ENCODE data around the gene SELE. TPM values are rescaled to one million over a fixed set of nuclear protein-coding genes. Genes with fewer than 3 reads are reported as not detected.

SELE gene, protein sequence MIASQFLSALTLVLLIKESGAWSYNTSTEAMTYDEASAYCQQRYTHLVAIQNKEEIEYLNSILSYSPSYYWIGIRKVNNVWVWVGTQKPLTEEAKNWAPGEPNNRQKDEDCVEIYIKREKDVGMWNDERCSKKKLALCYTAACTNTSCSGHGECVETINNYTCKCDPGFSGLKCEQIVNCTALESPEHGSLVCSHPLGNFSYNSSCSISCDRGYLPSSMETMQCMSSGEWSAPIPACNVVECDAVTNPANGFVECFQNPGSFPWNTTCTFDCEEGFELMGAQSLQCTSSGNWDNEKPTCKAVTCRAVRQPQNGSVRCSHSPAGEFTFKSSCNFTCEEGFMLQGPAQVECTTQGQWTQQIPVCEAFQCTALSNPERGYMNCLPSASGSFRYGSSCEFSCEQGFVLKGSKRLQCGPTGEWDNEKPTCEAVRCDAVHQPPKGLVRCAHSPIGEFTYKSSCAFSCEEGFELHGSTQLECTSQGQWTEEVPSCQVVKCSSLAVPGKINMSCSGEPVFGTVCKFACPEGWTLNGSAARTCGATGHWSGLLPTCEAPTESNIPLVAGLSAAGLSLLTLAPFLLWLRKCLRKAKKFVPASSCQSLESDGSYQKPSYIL
- 27.3 TPM for polyA plus RNA-seq (2013, experiment 1 of 2)
- 15.9 TPM for polyA plus RNA-seq (2013, experiment 2 of 2)

- 92% methylated on average over 3 to 4 of the region's 7 CpGs for WGBS, 2 experiments (ENCODE audit: insufficient coverage in 2 of 2)
- no peaks in the 10 kb centered on the region for H3K9me3 ChIP-seq (ENCODE audit: control insufficient read depth, low read length)
Measured at GRCh38 chr1:169733924-169734323, at the start of gene SELE. TSS of gene SELE (minus strand) at chr1:169734079. CDS start at chr1:169733612, 467 bp downstream.

DNA sequence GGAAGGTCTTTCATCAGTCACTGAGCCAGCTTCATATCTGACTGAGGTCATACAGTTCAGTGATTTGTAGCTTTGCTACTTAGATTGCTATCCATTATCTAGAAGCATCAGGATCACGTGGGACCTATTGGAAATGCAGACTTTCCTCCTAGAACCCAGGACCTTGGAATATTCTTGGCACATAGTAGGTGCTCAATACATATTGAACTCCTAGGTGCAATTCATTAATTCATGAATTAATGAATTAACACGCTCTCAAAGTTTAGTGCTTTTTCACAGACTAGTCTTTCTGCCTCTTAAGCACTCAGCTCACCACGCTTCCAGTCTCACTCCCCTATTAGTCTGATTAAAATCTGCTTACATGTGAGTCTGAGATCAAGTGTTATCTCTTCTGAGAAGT, 48.7 kb upstream of the SELE start:
- H3K27ac ChIP-seq (ENCODE audit: low read depth, low read length, severe bottlenecking) = no peak overlapping the region
- H3K4me1 ChIP-seq (ENCODE audit: control insufficient read depth, insufficient read depth, low read length, poor library complexity, severe bottlenecking) = peaks cover 26% of the 10 kb centered on the region
- H3K9me3 ChIP-seq (ENCODE audit: control insufficient read depth, low read length) = peaks cover 5% of the 10 kb centered on the region
- no peaks in the 10 kb centered on the region for H3K36me3 ChIP-seq (ENCODE audit: control insufficient read depth, insufficient read depth, low read length)
- no peak overlapping the region for H3K4me3 ChIP-seq (ENCODE audit: extremely low read depth, insufficient read depth, low read length, poor library complexity, severe bottlenecking)
- WGBS, 2 experiments (ENCODE audit: insufficient coverage in 2 of 2) = 88% methylated on average over 1 of the region's 3 CpGs; no CpG with 5 or more reads in 1 of the 2 experiments

More at GRCh38 chr1:169733924-169734323, at the start of gene SELE:
- Histone ChIP-seq H3K27ac (ENCODE audit: low read depth, low read length, severe bottlenecking) (no peak within 1 kb of the TSS), H3K4me1 (ENCODE audit: control insufficient read depth, insufficient read depth, low read length, poor library complexity, severe bottlenecking) (no peaks in the 10 kb centered on the region), H3K4me3 (ENCODE audit: extremely low read depth, insufficient read depth, low read length, poor library complexity, severe bottlenecking) (no peak within 1 kb of the TSS), H3K36me3 (ENCODE audit: control insufficient read depth, insufficient read depth, low read length) (no peaks in the 10 kb centered on the region)

DNA sequence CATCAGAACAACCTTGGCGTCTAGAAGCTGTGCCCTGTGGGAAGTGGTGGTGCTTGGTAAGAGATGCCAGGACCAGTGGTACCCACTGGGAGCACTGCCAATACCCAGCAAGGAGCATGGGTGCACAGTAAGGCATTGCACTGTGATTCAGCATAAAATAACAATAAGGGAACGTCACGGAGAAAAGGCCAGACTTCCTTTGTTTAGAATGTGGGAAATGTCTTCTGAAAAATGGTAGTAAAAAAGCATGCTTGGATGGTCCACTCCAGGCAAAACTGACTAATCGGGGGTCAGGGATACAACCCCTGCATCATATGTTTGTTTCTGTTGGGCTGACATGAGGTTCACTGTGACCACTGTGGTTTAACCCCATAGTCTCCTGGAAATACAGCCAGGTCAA, 46.1 kb upstream of the SELE start:
- H3K9me3 ChIP-seq (ENCODE audit: control insufficient read depth, low read length) = no peaks in the 10 kb centered on the region
- no peak overlapping the region for H3K27ac ChIP-seq (ENCODE audit: low read depth, low read length, severe bottlenecking)
- 92 to 100% methylated on average over 2 to 3 of the region's 4 CpGs for WGBS, 2 experiments (ENCODE audit: insufficient coverage in 2 of 2)
- no peaks in the 10 kb centered on the region for H3K36me3 ChIP-seq (ENCODE audit: control insufficient read depth, insufficient read depth, low read length)
- no peak overlapping the region for H3K4me3 ChIP-seq (ENCODE audit: extremely low read depth, insufficient read depth, low read length, poor library complexity, severe bottlenecking)
- H3K4me1 ChIP-seq (ENCODE audit: control insufficient read depth, insufficient read depth, low read length, poor library complexity, severe bottlenecking) = peaks cover 26% of the 10 kb centered on the region

- peaks cover 26% of the 10 kb centered on the region for H3K4me1 ChIP-seq (ENCODE audit: control insufficient read depth, insufficient read depth, low read length, poor library complexity, severe bottlenecking)
- no peak overlapping the region for H3K27ac ChIP-seq (ENCODE audit: low read depth, low read length, severe bottlenecking)
- no peaks in the 10 kb centered on the region for H3K9me3 ChIP-seq (ENCODE audit: control insufficient read depth, low read length)
- H3K36me3 ChIP-seq (ENCODE audit: control insufficient read depth, insufficient read depth, low read length) = no peaks in the 10 kb centered on the region
- H3K4me3 ChIP-seq (ENCODE audit: extremely low read depth, insufficient read depth, low read length, poor library complexity, severe bottlenecking) = no peak overlapping the region
Measured at GRCh38 chr1:169779150-169779549, 45.3 kb upstream of the SELE start.

DNA sequence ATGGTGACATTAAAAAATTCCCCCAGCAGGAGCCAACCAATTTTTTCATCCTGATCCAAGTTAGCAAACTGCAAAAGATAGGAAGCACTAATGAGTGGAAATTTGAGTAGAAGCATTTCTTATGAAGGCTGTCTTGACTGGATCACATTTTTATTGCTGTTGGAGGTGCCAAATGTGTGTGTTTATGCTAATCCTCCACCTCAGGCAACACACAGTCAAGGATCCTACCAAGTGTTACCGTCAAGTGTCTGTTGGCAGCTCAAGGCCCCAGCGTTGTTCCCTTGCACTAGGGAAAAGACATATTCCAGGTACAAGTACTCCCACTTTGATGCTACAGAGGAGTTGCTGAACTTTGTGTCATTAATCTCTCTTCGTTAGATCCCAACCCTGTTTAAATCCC, 42.6 kb upstream of the SELE start:
- no peak overlapping the region for H3K4me3 ChIP-seq (ENCODE audit: extremely low read depth, insufficient read depth, low read length, poor library complexity, severe bottlenecking)
- H3K27ac ChIP-seq (ENCODE audit: low read depth, low read length, severe bottlenecking) = no peak overlapping the region
- no peaks in the 10 kb centered on the region for H3K9me3 ChIP-seq (ENCODE audit: control insufficient read depth, low read length)
- peaks cover 18% of the 10 kb centered on the region for H3K4me1 ChIP-seq (ENCODE audit: control insufficient read depth, insufficient read depth, low read length, poor library complexity, severe bottlenecking)
- H3K36me3 ChIP-seq (ENCODE audit: control insufficient read depth, insufficient read depth, low read length) = no peaks in the 10 kb centered on the region
- 92 to 100% methylated on average over 2 to 3 of the region's 3 CpGs for WGBS, 2 experiments (ENCODE audit: insufficient coverage in 2 of 2)

- WGBS, 2 experiments (ENCODE audit: insufficient coverage in 2 of 2) = 92 to 100% methylated on average over 2 of the region's 2 CpGs
- H3K27ac ChIP-seq (ENCODE audit: low read depth, low read length, severe bottlenecking) = no peak overlapping the region
- H3K4me1 ChIP-seq (ENCODE audit: control insufficient read depth, insufficient read depth, low read length, poor library complexity, severe bottlenecking) = no peaks in the 10 kb centered on the region
- H3K4me3 ChIP-seq (ENCODE audit: extremely low read depth, insufficient read depth, low read length, poor library complexity, severe bottlenecking) = no peak overlapping the region
- H3K36me3 ChIP-seq (ENCODE audit: control insufficient read depth, insufficient read depth, low read length) = no peaks in the 10 kb centered on the region
- no peaks in the 10 kb centered on the region for H3K9me3 ChIP-seq (ENCODE audit: control insufficient read depth, low read length)
Measured at GRCh38 chr1:169768161-169768560, 34.3 kb upstream of the SELE start.

- no peak overlapping the region for H3K4me3 ChIP-seq (ENCODE audit: extremely low read depth, insufficient read depth, low read length, poor library complexity, severe bottlenecking)
- H3K27ac ChIP-seq (ENCODE audit: low read depth, low read length, severe bottlenecking) = no peak overlapping the region
- H3K9me3 ChIP-seq (ENCODE audit: control insufficient read depth, low read length) = no peaks in the 10 kb centered on the region
- no peaks in the 10 kb centered on the region for H3K36me3 ChIP-seq (ENCODE audit: control insufficient read depth, insufficient read depth, low read length)
- WGBS, 2 experiments (ENCODE audit: insufficient coverage in 2 of 2) = 100% methylated on average over 2 of the region's 7 CpGs; no CpG with 5 or more reads in 1 of the 2 experiments
- no peaks in the 10 kb centered on the region for H3K4me1 ChIP-seq (ENCODE audit: control insufficient read depth, insufficient read depth, low read length, poor library complexity, severe bottlenecking)
Measured at GRCh38 chr1:169765580-169766331, 31.9 kb upstream of the SELE start.

DNA sequence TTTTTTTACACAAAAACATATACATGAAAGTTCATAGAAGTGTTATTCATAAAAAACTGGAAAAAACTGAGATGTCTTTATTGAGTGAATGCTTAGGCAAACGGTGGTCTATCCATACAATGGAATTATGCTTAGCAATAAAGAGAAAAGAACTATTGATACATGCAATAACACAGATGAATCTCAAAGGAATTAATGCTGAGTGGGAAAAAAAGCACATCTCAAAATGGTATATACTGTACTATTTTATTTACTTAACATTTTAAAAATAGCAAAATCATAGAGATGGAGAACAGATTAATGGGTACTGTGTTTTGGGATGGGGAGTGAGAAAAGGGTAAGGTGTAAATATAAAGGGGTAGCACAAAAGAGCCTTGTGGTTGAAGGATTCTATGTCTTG, 31.0 kb upstream of the SELE start:
- no CpG with 5 or more reads among the region's 1 CpG for WGBS, 2 experiments (ENCODE audit: insufficient coverage in 2 of 2)
- Histone ChIP-seq H3K4me1 (ENCODE audit: control insufficient read depth, insufficient read depth, low read length, poor library complexity, severe bottlenecking) (no peaks in the 10 kb centered on the region), H3K4me3 (ENCODE audit: extremely low read depth, insufficient read depth, low read length, poor library complexity, severe bottlenecking) (no peak overlapping the region), H3K9me3 (ENCODE audit: control insufficient read depth, low read length) (no peaks in the 10 kb centered on the region), H3K36me3 (ENCODE audit: control insufficient read depth, insufficient read depth, low read length) (no peaks in the 10 kb centered on the region), H3K27ac (ENCODE audit: low read depth, low read length, severe bottlenecking) (no peak overlapping the region)

DNA sequence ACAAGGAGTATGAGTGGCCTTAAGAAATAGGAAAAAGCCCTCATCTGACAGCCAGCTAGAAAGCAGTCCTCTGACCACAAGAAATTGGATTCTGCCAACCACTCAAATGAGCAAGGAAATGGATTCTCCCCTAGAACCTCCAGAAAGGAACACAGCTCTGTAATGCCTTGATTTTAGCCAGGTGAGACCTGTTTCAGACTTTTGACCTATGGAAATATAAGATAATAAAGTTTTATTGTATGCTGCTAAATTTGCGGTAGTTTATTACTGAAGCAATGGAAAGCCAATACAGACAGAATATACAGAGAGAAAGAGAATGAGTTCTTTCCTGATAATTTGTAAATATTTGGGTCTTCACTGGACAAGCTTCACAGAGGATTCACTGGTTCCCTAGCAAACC, 28.8 kb upstream of the SELE start:
- 100% methylated on average over 1 of the region's 1 CpG; no CpG with 5 or more reads in 1 of the 2 experiments for WGBS, 2 experiments (ENCODE audit: insufficient coverage in 2 of 2)
- Histone ChIP-seq H3K27ac (ENCODE audit: low read depth, low read length, severe bottlenecking) (no peak overlapping the region), H3K36me3 (ENCODE audit: control insufficient read depth, insufficient read depth, low read length) (no peaks in the 10 kb centered on the region), H3K4me1 (ENCODE audit: control insufficient read depth, insufficient read depth, low read length, poor library complexity, severe bottlenecking) (no peaks in the 10 kb centered on the region), H3K9me3 (ENCODE audit: control insufficient read depth, low read length) (peaks cover 8% of the 10 kb centered on the region), H3K4me3 (ENCODE audit: extremely low read depth, insufficient read depth, low read length, poor library complexity, severe bottlenecking) (no peak overlapping the region)

DNA sequence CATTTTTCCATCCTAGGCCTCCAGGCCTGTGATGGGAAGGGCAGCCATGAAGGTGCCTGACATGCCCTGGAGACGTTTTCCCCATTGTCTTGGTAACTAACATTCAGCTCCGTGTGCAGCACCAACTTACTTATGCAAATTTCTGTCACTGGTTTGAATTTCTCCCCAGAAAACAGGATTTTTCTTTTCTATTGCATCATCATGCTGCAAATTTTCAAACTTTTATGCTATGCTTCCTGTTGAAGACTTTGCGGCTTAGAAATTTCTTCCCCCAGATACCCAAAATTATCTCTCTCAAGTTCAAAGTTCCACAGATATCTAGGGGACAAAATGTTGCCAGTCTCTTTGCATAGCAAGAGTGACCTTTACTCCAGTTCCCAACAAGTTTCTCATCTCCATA, 25.2 kb upstream of the SELE start:
- H3K4me1 ChIP-seq (ENCODE audit: control insufficient read depth, insufficient read depth, low read length, poor library complexity, severe bottlenecking) = no peaks in the 10 kb centered on the region
- WGBS, 2 experiments (ENCODE audit: insufficient coverage in 2 of 2) = 94% methylated on average over 3 of the region's 3 CpGs
- no peak overlapping the region for H3K27ac ChIP-seq (ENCODE audit: low read depth, low read length, severe bottlenecking)
- H3K36me3 ChIP-seq (ENCODE audit: control insufficient read depth, insufficient read depth, low read length) = no peaks in the 10 kb centered on the region
- H3K9me3 ChIP-seq (ENCODE audit: control insufficient read depth, low read length) = peaks cover 8% of the 10 kb centered on the region
- H3K4me3 ChIP-seq (ENCODE audit: extremely low read depth, insufficient read depth, low read length, poor library complexity, severe bottlenecking) = no peak overlapping the region

Measured in mesodermal cell (in vitro differentiated cells).